Rectal smooth muscle tissue (tissue), 1 donor: ENCODE measurements around the gene MAP4K3.
A peak's percentile ranks its signal among the peaks of the same experiment; 100 is the strongest.

ENCODE experiments used
- H3K27ac ChIP-seq: one replicate; pipeline ENCODE4 v1.7.0; 2013; ENCODE audit warnings: low read depth, low read length, inconsistent platforms
- H3K27me3 ChIP-seq: one replicate; pipeline ENCODE4 v1.7.0; 2013; ENCODE audit warnings: low read length; ENCODE audit not compliant: control insufficient read depth, insufficient read depth
- H3K36me3 ChIP-seq: one replicate; pipeline ENCODE4 v1.7.0; 2013; ENCODE audit warnings: low read length; ENCODE audit not compliant: control insufficient read depth, insufficient read depth
- H3K4me1 ChIP-seq: one replicate; pipeline ENCODE4 v1.7.0; 2013; ENCODE audit warnings: low read length; ENCODE audit not compliant: control insufficient read depth, insufficient read depth
- H3K4me3 ChIP-seq: one replicate; pipeline ENCODE4 v1.7.0; 2013; ENCODE audit warnings: low read length
- H3K9ac ChIP-seq: one replicate; pipeline ENCODE4 v1.7.0; 2013; ENCODE audit warnings: low read length

The MAP4K3 gene

DNA sequence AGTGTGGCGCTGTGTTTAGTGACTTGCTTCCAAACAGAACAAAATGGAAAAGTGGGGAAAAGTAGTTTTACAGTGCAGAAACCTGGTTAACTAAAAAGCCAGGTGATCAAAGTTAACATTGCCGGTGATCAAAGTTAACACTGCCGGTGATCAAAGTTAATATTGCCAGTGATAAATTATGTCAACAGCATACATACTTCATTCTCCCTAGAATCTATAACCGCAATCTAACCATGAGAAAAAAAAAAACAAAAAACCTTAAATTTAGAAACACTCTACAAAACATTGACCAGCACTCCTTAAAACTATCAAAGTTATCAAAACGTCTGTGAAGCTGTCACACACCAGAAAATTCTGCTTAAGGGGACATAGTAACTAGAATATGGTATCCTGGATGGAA lies 18.6 kb downstream of the MAP4K3 start:
- Histone ChIP-seq H3K27ac (no peak overlapping the region), H3K4me1 (no peaks in the 10 kb centered on the region), H3K4me3 (no peak overlapping the region)

DNA sequence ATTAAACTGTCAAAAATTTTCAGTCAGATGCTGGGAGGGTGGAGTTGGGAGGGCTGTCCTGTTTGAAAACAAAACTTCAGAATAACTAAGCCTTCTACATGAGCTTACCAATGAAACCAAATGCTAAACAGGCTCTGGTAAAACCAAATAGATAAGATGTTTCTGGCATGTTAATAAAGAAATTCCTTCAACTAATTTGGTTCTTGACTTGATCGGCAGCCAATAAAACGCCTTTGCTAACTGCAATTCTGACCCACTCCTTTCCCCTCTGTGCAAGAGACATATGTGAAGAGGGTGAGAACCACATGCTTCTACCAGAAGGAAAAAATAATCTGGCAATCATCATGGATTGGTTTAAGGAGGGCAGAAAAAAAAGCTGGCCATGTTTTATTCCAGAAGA lies 20.9 kb downstream of the MAP4K3 start:
- Histone ChIP-seq H3K36me3 (no peaks in the 10 kb centered on the region), H3K27ac (no peak overlapping the region), H3K27me3 (no peaks in the 10 kb centered on the region), H3K4me1 (no peaks in the 10 kb centered on the region), H3K9ac (no peak overlapping the region), H3K4me3 (no peak overlapping the region)

More for the DNA sequence above, 18.6 kb downstream of the MAP4K3 start:
- H3K27me3 ChIP-seq: no peaks in the 10 kb centered on the region
- H3K36me3 ChIP-seq: no peaks in the 10 kb centered on the region
- no peak overlapping the region for H3K9ac ChIP-seq

DNA sequence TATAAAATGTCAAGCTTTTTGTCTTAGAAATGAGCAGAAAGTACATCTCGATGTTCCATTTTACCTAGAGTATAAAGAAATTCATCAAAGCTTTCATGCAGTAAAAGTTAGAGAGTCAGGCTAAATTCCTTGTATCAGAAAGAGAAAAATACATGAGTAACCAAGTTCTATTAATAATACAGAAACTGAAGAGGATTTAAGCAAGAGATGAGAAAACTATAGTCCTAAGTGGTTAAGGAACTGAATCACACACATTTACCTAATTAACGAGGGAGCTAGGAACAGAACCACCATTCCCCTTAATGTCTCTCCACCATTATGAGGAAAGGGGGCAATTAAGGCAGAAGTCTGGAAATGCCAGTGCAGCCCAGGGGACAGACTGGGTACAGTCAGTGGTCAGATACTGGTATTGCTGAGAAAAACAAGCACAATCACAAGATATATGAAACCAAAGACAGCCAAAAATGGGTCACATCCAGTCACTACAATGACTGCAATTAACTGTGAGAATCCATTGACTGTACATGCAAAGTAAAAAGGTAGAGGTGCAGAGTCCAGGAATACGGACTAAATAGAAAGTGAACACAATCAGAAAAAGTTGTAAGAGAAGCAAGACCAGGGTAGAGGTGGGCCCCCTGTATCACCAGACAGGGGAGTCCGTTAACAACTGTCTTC lies 23.9 kb downstream of the MAP4K3 start:
- H3K9ac ChIP-seq: no peak overlapping the region
- no peak overlapping the region for H3K27ac ChIP-seq
- H3K4me1 ChIP-seq: peaks cover 8% of the 10 kb centered on the region
- H3K36me3 ChIP-seq: no peaks in the 10 kb centered on the region
- no peaks in the 10 kb centered on the region for H3K27me3 ChIP-seq
- H3K4me3 ChIP-seq: no peak overlapping the region

GRCh38 chr2:39411181-39411944 lies 25.7 kb downstream of the MAP4K3 start:
- H3K27me3 ChIP-seq: no peaks in the 10 kb centered on the region
- no peaks in the 10 kb centered on the region for H3K36me3 ChIP-seq
- no peak overlapping the region for H3K9ac ChIP-seq
- H3K27ac ChIP-seq: peak overlapping the region; percentile 21
- H3K4me3 ChIP-seq: no peak overlapping the region
- H3K4me1 ChIP-seq: peaks cover 8% of the 10 kb centered on the region

- Histone ChIP-seq H3K4me3 (no peak overlapping the region), H3K9ac (no peak overlapping the region), H3K27me3 (no peaks in the 10 kb centered on the region), H3K27ac (no peak overlapping the region), H3K4me1 (peaks cover 10% of the 10 kb centered on the region), H3K36me3 (no peaks in the 10 kb centered on the region)
Observed at GRCh38 chr2:39409697-39410389, 27.2 kb downstream of the MAP4K3 start.

- no peaks in the 10 kb centered on the region for H3K27me3 ChIP-seq
- H3K4me3 ChIP-seq: no peak overlapping the region
- H3K4me1 ChIP-seq: peaks cover 10% of the 10 kb centered on the region
- no peak overlapping the region for H3K27ac ChIP-seq
- H3K36me3 ChIP-seq: no peaks in the 10 kb centered on the region
- H3K9ac ChIP-seq: no peak overlapping the region
Observed at GRCh38 chr2:39408351-39409136, 28.5 kb downstream of the MAP4K3 start.

- no peak overlapping the region for H3K9ac ChIP-seq
- H3K36me3 ChIP-seq: no peaks in the 10 kb centered on the region
- H3K27me3 ChIP-seq: no peaks in the 10 kb centered on the region
- H3K4me1 ChIP-seq: peaks cover 10% of the 10 kb centered on the region
- H3K4me3 ChIP-seq: no peak overlapping the region
- no peak overlapping the region for H3K27ac ChIP-seq
Observed at GRCh38 chr2:39407516-39408296, 29.4 kb downstream of the MAP4K3 start.

- Histone ChIP-seq H3K9ac (no peak overlapping the region), H3K27ac (no peak overlapping the region), H3K36me3 (no peaks in the 10 kb centered on the region), H3K4me1 (peaks cover 8% of the 10 kb centered on the region), H3K4me3 (no peak overlapping the region), H3K27me3 (no peaks in the 10 kb centered on the region)
Observed at GRCh38 chr2:39405364-39405763, 31.7 kb downstream of the MAP4K3 start.

DNA sequence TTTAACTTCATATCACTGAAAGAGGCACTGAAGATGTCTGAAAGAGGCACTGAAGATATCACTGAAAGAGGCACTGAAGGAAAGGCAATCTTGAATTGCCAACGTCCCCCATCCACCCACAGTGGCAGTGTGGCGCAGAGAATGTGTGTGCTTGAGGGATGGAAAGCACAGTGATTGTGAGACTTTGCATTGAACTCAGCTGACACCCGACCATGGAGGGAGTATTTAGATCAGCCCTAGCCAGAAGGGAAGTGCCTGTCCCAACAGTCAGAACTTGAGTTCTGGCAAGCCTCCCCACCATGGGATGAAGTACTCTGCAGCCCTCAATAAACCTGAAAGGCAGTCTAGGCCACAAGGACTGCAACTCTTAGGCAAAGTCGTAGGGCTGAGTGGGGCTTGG lies 33.8 kb downstream of the MAP4K3 start:
- peaks cover 3% of the 10 kb centered on the region for H3K4me1 ChIP-seq
- no peak overlapping the region for H3K27ac ChIP-seq

GRCh38 chr2:39401319-39401718 lies 35.8 kb downstream of the MAP4K3 start:
- Histone ChIP-seq H3K27ac (no peak overlapping the region), H3K4me3 (no peak overlapping the region), H3K4me1 (peaks cover 2% of the 10 kb centered on the region), H3K27me3 (no peaks in the 10 kb centered on the region), H3K9ac (no peak overlapping the region), H3K36me3 (no peaks in the 10 kb centered on the region)

More for the DNA sequence above, 33.8 kb downstream of the MAP4K3 start:
- Histone ChIP-seq H3K9ac (no peak overlapping the region), H3K36me3 (no peaks in the 10 kb centered on the region), H3K27me3 (no peaks in the 10 kb centered on the region), H3K4me3 (no peak overlapping the region)

- Histone ChIP-seq H3K36me3 (no peaks in the 10 kb centered on the region), H3K4me1 (peaks cover 8% of the 10 kb centered on the region), H3K9ac (no peak overlapping the region), H3K27ac (no peak overlapping the region), H3K4me3 (no peak overlapping the region), H3K27me3 (no peaks in the 10 kb centered on the region)
Observed at GRCh38 chr2:39399570-39399969, 37.5 kb downstream of the MAP4K3 start.
